CD4-positive, alpha-beta T cell (primary cell): ENCODE data around the gene REV3L. TPM values are rescaled to one million over a fixed set of nuclear protein-coding genes. Genes with fewer than 3 reads are reported as not detected.

Experiments used
- ATAC-seq: fragments of 200-7000 bp; cut with Tn5 transposase; one replicate; pipeline ENCODE4 v1.10.0; 2022; ENCODE audit warnings: mild to moderate bottlenecking; ENCODE audit not compliant: poor library complexity
- CTCF ChIA-PET: fragments of 350-600 bp; sonication (Branson Sonifier 250); formaldehyde crosslinking; loops from one replicate; lab custom pipeline; 2021; ENCODE audit warnings: antibody characterized with exemption, inconsistent platforms; lab: Charles Lee
- POLR2A ChIA-PET: fragments of 350-600 bp; sonication (Branson Sonifier 250); formaldehyde crosslinking; loops from one replicate; lab custom pipeline; 2021; ENCODE audit warnings: antibody characterized with exemption, inconsistent platforms; lab: Charles Lee
- DNase-seq, 14 experiments: peaks; one replicate each; pipeline ENCODE4 v3.0.0-alpha.2; 2013 to 2020; ENCODE audit warnings: mixed read lengths in 2 of 14
- H3K27ac ChIP-seq, 2 donors: one replicate each; pipeline versions ENCODE4 v1.5.1 to v1.7.0; 2013; ENCODE audit warnings: low read length in 2 of 2, low read depth in 1 of 2, mild to moderate bottlenecking in 1 of 2
- H3K27me3 ChIP-seq, 2 experiments: 1 replicate in 1 of 2; 2 replicates in 1 of 2; pipeline versions ENCODE4 v1.6.1 to v1.7.0; 2013; ENCODE audit warnings: low read length in 2 of 2, control low read depth in 1 of 2, mild to moderate bottlenecking in 1 of 2, moderate library complexity in 1 of 2; ENCODE audit not compliant: insufficient read depth in 2 of 2, control insufficient read depth in 1 of 2
- H3K36me3 ChIP-seq: one replicate; pipeline ENCODE4 v1.6.1; 2013; ENCODE audit warnings: low read length, control low read depth; ENCODE audit not compliant: insufficient read depth
- H3K4me1 ChIP-seq: one replicate; pipeline ENCODE4 v1.6.1; 2013; ENCODE audit warnings: low read length, control low read depth; ENCODE audit not compliant: insufficient read depth
- H3K4me3 ChIP-seq: one replicate; pipeline ENCODE4 v1.5.1; 2013; ENCODE audit warnings: mild to moderate bottlenecking, low read length, moderate library complexity
- H3K9me3 ChIP-seq, 2 experiments: 1 replicate in 1 of 2; 2 replicates in 1 of 2; pipeline versions ENCODE4 v1.6.1 to v1.7.0; 2013; ENCODE audit warnings: low read length in 2 of 2, mild to moderate bottlenecking in 2 of 2, control low read depth in 1 of 2, moderate library complexity in 1 of 2; ENCODE audit not compliant: control insufficient read depth in 1 of 2, insufficient read depth in 1 of 2
- H3K27ac Mint-ChIP-seq: one replicate; pipeline ENCODE4 v1.8.0; 2020; ENCODE audit warnings: mixed read lengths
- H3K27me3 Mint-ChIP-seq: one replicate; pipeline ENCODE4 v1.8.0; 2021; ENCODE audit warnings: mixed read lengths
- H3K36me3 Mint-ChIP-seq: one replicate; pipeline ENCODE4 v1.8.0; 2021; ENCODE audit warnings: low read depth, mixed read lengths
- H3K4me1 Mint-ChIP-seq: one replicate; pipeline ENCODE4 v1.8.0; 2021; ENCODE audit warnings: low read depth, mixed read lengths
- H3K4me3 Mint-ChIP-seq: one replicate; pipeline ENCODE4 v1.8.0; 2020; ENCODE audit warnings: mild to moderate bottlenecking, mixed read lengths
- H3K9me3 Mint-ChIP-seq: one replicate; pipeline ENCODE4 v1.8.0; 2020; ENCODE audit warnings: mixed read lengths
- intact Hi-C, 2 experiments: fragments of 100-400 bp; cut with DNase I in 1 of 2; cut with micrococcal nuclease in 1 of 2; formaldehyde crosslinking; loops; one replicate each; pipeline versions ENCODE4 v1.15.1 to v1.9.0; 2023 to 2025; cut with DNase I, micrococcal nuclease
- total RNA-seq, 174 experiments: library from RNA in 2 of 174; stranded (reverse) in 2 of 174; gene quantifications; one replicate each; pipeline ENCODE4 v1.2.3 and lab custom pipeline; 2021 to 2026
- TF ChIP-seq, protein P1 (sequence below): fragments of 200-600 bp; IDR thresholded peaks from one replicate; pipeline ENCODE4 v1.8.0; 2022; ENCODE audit warnings: antibody characterized with exemption, mild to moderate bottlenecking

REV3L gene
- total RNA-seq, 2 experiments from 2014 or later, result 17.0 to 20.6 TPM

GRCh38 chr6:111381728-111382127 is 101.3 kb downstream of the REV3L start:
- TF ChIP-seq, protein P1, sequence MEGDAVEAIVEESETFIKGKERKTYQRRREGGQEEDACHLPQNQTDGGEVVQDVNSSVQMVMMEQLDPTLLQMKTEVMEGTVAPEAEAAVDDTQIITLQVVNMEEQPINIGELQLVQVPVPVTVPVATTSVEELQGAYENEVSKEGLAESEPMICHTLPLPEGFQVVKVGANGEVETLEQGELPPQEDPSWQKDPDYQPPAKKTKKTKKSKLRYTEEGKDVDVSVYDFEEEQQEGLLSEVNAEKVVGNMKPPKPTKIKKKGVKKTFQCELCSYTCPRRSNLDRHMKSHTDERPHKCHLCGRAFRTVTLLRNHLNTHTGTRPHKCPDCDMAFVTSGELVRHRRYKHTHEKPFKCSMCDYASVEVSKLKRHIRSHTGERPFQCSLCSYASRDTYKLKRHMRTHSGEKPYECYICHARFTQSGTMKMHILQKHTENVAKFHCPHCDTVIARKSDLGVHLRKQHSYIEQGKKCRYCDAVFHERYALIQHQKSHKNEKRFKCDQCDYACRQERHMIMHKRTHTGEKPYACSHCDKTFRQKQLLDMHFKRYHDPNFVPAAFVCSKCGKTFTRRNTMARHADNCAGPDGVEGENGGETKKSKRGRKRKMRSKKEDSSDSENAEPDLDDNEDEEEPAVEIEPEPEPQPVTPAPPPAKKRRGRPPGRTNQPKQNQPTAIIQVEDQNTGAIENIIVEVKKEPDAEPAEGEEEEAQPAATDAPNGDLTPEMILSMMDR, result no peak
- CTCF ChIA-PET, result no interaction called here
- Mint-ChIP-seq H3K4me3 (no peak overlapping the region), H3K27ac (no peak overlapping the region), H3K4me1 (no peaks in the 10 kb centered on the region), H3K36me3 (peaks cover 85% of the 10 kb centered on the region), H3K27me3 (no peaks in the 10 kb centered on the region), H3K9me3 (no peaks in the 10 kb centered on the region)
- Histone ChIP-seq H3K36me3 (peaks cover 36% of the 10 kb centered on the region), H3K4me1 (no peaks in the 10 kb centered on the region), H3K4me3 (no peak overlapping the region), H3K9me3 (no peaks in the 10 kb centered on the region), H3K27me3 (no peaks in the 10 kb centered on the region), H3K27ac (no peak overlapping the region)
- ATAC-seq (no peak), DNase-seq (no peak)
- POLR2A ChIA-PET, result no interaction called here
- intact Hi-C loops, result no loop called here

GRCh38 chr6:111381123-111381522 is 101.9 kb downstream of the REV3L start:
- Histone ChIP-seq H3K27me3 (no peaks in the 10 kb centered on the region), H3K27ac (no peak overlapping the region), H3K4me1 (no peaks in the 10 kb centered on the region), H3K4me3 (no peak overlapping the region), H3K9me3 (no peaks in the 10 kb centered on the region), H3K36me3 (peaks cover 38% of the 10 kb centered on the region)
- Mint-ChIP-seq H3K36me3 (peaks cover 87% of the 10 kb centered on the region), H3K4me3 (no peak overlapping the region), H3K9me3 (no peaks in the 10 kb centered on the region), H3K27me3 (no peaks in the 10 kb centered on the region), H3K27ac (no peak overlapping the region), H3K4me1 (no peaks in the 10 kb centered on the region)
- POLR2A ChIA-PET, result no interaction called here
- CTCF ChIA-PET, result no interaction called here
- DNase-seq (no peak), ATAC-seq (no peak)
- TF ChIP-seq, protein P1, result no peak
- intact Hi-C loops, result no loop called here

DNA sequence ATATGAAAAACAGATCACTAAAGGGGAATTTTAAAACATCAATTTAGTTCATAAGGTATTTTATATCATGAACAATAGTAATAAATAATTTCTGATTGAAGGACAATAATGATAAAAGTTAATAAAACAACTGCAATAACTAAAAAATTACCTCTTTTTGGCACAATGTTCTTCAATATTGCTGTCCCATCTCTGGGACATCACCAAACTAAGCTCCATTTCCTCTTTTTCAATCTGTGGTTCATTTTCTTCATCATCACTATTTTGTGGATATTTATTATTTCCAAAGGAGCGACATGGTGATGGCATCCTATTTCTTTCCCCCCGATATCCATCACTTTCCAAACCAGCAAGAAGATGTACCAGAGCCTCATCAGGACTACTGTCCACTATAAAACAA is 103.2 kb downstream of the REV3L start:
- intact Hi-C loops, result no loop called here
- Histone ChIP-seq H3K4me1 (no peaks in the 10 kb centered on the region), H3K27me3 (no peaks in the 10 kb centered on the region), H3K36me3 (peaks cover 46% of the 10 kb centered on the region), H3K4me3 (no peak overlapping the region), H3K27ac (no peak overlapping the region), H3K9me3 (no peaks in the 10 kb centered on the region)
- ChIA-PET POLR2A (no interaction called here), CTCF (no interaction called here)
- H3K27me3 Mint-ChIP-seq, result no peaks in the 10 kb centered on the region
- no peaks in the 10 kb centered on the region for H3K9me3 Mint-ChIP-seq
- H3K4me3 Mint-ChIP-seq, result no peak overlapping the region
- no peak overlapping the region for H3K27ac Mint-ChIP-seq
- H3K4me1 Mint-ChIP-seq, result no peaks in the 10 kb centered on the region
- TF ChIP-seq, protein P1, result no peak
- peaks cover 88% of the 10 kb centered on the region for H3K36me3 Mint-ChIP-seq
- ATAC-seq (no peak), DNase-seq (no peak)
